BLaER1 (cell line): ENCODE data around the gene SDR9C7.
A peak's percentile ranks its signal among the peaks of the same experiment; 100 is the strongest.
"Not testable (repeated sequence)": the region's sequence is repeated elsewhere in the genome, so short reads cannot be mapped to it uniquely, and the experiment has no call there.

Experiments
- H3K27ac ChIP-seq: shearing (Covaris generic); formaldehyde crosslinking; 2 replicates; pipeline ENCODE4 v1.8.1; 2022
- H3K27me3 ChIP-seq: shearing (Covaris generic); formaldehyde crosslinking; 2 replicates; pipeline ENCODE4 v1.8.1; 2022
- H3K36me3 ChIP-seq: shearing (Covaris generic); formaldehyde crosslinking; 2 replicates; pipeline ENCODE4 v1.8.1; 2022
- H3K4me1 ChIP-seq: shearing (Covaris generic); formaldehyde crosslinking; 2 replicates; pipeline ENCODE4 v1.8.1; 2022
- H3K4me2 ChIP-seq: shearing (Covaris generic); formaldehyde crosslinking; 2 replicates; pipeline ENCODE4 v1.8.1; 2022
- H3K4me3 ChIP-seq: shearing (Covaris generic); formaldehyde crosslinking; 2 replicates; pipeline ENCODE4 v1.8.1; 2022
- H3K9ac ChIP-seq: shearing (Covaris generic); formaldehyde crosslinking; 2 replicates; pipeline ENCODE4 v1.8.1; 2022
- H3K9me3 ChIP-seq: shearing (Covaris generic); formaldehyde crosslinking; 2 replicates; pipeline ENCODE4 v1.8.1; 2022
- H4K20me1 ChIP-seq: shearing (Covaris generic); formaldehyde crosslinking; 2 replicates; pipeline ENCODE4 v1.8.1; 2022
- Cebpa-rat ChIP-seq: shearing (Covaris generic); IDR thresholded peaks from 2 replicates; pipeline ENCODE4 v1.8.1; 2022

The SDR9C7 gene

DNA sequence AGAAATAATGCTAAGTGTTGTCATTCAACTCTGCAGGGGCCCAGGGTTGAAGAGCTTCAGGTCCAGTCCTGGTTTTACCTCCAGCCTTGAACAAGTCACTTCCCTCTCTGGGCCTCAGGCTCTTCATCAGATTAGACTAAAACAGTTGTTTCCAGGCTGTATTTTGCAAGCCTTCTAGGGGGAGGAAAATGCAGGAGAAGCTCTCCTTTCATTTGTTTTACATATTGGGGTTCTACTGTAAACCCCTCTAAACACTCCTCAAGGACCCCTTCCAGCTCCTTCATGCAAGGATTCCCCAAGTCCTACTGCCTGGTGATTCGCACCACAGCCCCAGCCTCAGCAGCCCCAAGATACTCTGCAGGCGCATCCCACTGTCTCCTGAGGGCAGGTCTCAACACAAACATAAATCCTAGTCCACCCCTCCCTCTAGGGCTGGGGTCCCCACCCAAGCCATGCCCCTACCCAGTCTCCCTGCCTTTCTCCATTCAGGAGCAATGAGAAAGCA lies 2.7 kb downstream of the SDR9C7 start:
- Histone ChIP-seq H3K4me3 (no peak overlapping the region), H3K27me3 (no peaks in the 10 kb centered on the region), H3K9ac (no peak overlapping the region), H3K27ac (0 out of 2 replicates have a peak overlapping the region, but pooled peaks have one; percentile 29), H4K20me1 (no peaks in the 10 kb centered on the region), H3K4me1 (0 out of 2 replicates have a peak, but pooled peaks cover 4% of the 10 kb centered on the region), H3K4me2 (peak overlapping the region; percentile 12; the same call in 1 of the 2 replicates), H3K9me3 (no peaks in the 10 kb centered on the region), H3K36me3 (no peaks in the 10 kb centered on the region)
- no peak for TF ChIP-seq Cebpa-rat

- H3K27me3 ChIP-seq = no peaks in the 10 kb centered on the region
- H3K27ac ChIP-seq = no peak overlapping the region
- no peaks in the 10 kb centered on the region for H4K20me1 ChIP-seq
- no peak overlapping the region for H3K4me2 ChIP-seq
- no peaks in the 10 kb centered on the region for H3K36me3 ChIP-seq
- H3K9me3 ChIP-seq = no peaks in the 10 kb centered on the region
- H3K9ac ChIP-seq = no peak overlapping the region
- H3K4me1 ChIP-seq = 0 out of 2 replicates have a peak, but pooled peaks cover 4% of the 10 kb centered on the region
- no peak overlapping the region for H3K4me3 ChIP-seq
- no peak for TF ChIP-seq Cebpa-rat
These were observed 4.0 kb downstream of the SDR9C7 start for GRCh38 chr12:56930241-56930640.

DNA sequence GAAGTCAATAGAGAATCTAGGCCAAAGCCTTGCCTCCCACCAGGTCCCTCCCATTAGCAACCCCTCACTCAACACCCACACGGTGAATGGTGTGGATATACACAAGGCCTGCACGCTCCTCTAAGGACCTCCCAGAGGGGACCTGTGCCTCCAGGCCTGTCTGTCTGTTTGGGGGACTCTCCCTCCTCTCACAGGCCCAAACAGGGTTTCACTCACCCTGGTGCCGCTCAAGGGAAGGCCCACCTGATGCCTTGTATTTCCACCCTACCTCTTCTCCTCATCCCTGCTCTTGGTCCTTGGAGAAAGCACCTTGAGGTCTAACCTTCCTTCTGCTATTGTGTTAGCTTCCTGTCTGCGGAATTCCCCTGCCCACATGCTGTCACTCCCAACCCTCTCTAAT lies 4.4 kb downstream of the SDR9C7 start:
- H3K4me2 ChIP-seq = no peak overlapping the region

DNA sequence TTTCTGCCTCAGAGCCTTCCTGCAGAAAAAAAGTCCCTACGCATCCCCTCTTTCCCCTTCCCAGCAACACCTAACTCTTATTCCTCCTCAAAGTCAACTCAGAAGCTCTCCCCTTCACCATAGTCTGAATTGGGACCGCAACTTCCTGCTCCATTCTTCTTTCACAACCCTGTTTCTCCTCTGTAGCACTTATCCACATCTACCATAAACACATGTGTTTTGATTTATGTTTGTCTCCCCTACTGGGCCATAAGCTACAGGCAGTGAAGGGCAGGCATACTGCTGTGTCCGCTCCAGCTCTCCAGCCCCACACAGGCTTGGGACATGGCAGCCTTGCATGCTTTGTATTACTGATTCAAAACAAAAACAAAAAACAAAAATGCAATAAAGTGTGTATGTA lies 5.9 kb downstream of the SDR9C7 start:
- Histone ChIP-seq H4K20me1 (no peaks in the 10 kb centered on the region), H3K9me3 (no peaks in the 10 kb centered on the region; the same call in 1 of the 2 replicates), H3K27ac (no peak overlapping the region), H3K27me3 (no peaks in the 10 kb centered on the region), H3K4me3 (no peak overlapping the region), H3K4me2 (no peak overlapping the region), H3K9ac (no peak overlapping the region), H3K4me1 (0 out of 2 replicates have a peak, but pooled peaks cover 4% of the 10 kb centered on the region), H3K36me3 (no peaks in the 10 kb centered on the region)
- no peak for TF ChIP-seq Cebpa-rat

More for the DNA sequence above, 4.4 kb downstream of the SDR9C7 start:
- no peak overlapping the region for H3K4me3 ChIP-seq
- H3K4me1 ChIP-seq = 0 out of 2 replicates have a peak, but pooled peaks cover 4% of the 10 kb centered on the region
- H3K36me3 ChIP-seq = no peaks in the 10 kb centered on the region
- no peak for TF ChIP-seq Cebpa-rat
- no peaks in the 10 kb centered on the region for H3K9me3 ChIP-seq
- no peaks in the 10 kb centered on the region for H3K27me3 ChIP-seq
- H3K27ac ChIP-seq = no peak overlapping the region
- no peak overlapping the region for H3K9ac ChIP-seq
- no peaks in the 10 kb centered on the region for H4K20me1 ChIP-seq

- no peaks in the 10 kb centered on the region for H3K36me3 ChIP-seq
- TF ChIP-seq Cebpa-rat = no peak
These were observed 6.9 kb downstream of the SDR9C7 start for GRCh38 chr12:56927281-56927680.

GRCh38 chr12:56922031-56922430 lies 12.2 kb downstream of the SDR9C7 start:
- Histone ChIP-seq H3K36me3 (no peaks in the 10 kb centered on the region), H3K4me1 (no peaks in the 10 kb centered on the region), H4K20me1 (no peaks in the 10 kb centered on the region), H3K4me3 (no peak overlapping the region), H3K9me3 (peaks cover 4% of the 10 kb centered on the region), H3K4me2 (no peak overlapping the region), H3K9ac (no peak overlapping the region), H3K27me3 (no peaks in the 10 kb centered on the region), H3K27ac (no peak overlapping the region)
- no peak for TF ChIP-seq Cebpa-rat

More at GRCh38 chr12:56927281-56927680, 6.9 kb downstream of the SDR9C7 start:
- Histone ChIP-seq H3K9ac (no peak overlapping the region), H4K20me1 (no peaks in the 10 kb centered on the region), H3K27me3 (no peaks in the 10 kb centered on the region), H3K27ac (no peak overlapping the region), H3K9me3 (no peaks in the 10 kb centered on the region; the same call in 1 of the 2 replicates), H3K4me3 (no peak overlapping the region), H3K4me2 (no peak overlapping the region), H3K4me1 (0 out of 2 replicates have a peak, but pooled peaks cover 4% of the 10 kb centered on the region)

DNA sequence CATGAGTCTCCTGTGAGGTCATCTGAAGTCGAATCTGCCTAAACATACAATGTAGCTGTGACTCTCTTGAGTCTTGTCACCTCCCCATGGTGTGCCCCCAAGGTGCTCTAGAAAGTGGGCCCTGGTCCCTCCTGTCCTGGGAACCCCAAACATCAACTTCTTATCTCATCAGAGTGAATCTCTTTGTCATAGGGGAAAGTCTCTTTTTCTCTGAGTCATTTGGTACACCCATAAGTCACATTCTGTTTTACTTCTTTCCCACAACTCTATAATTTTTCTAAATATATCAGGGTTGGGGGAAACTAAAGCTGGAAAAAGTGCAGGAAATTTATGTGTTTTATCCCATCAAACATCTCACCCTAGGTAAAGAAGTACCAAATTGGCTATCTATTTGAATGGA lies 12.9 kb downstream of the SDR9C7 start:
- H3K36me3 ChIP-seq = no peaks in the 10 kb centered on the region
- no peaks in the 10 kb centered on the region for H3K27me3 ChIP-seq
- no peaks in the 10 kb centered on the region for H3K4me1 ChIP-seq
- no peaks in the 10 kb centered on the region for H4K20me1 ChIP-seq
- H3K27ac ChIP-seq = no peak overlapping the region
- no peak for TF ChIP-seq Cebpa-rat
- no peak overlapping the region for H3K4me3 ChIP-seq
- H3K9me3 ChIP-seq = peaks cover 4% of the 10 kb centered on the region
- H3K9ac ChIP-seq = no peak overlapping the region
- H3K4me2 ChIP-seq = no peak overlapping the region

DNA sequence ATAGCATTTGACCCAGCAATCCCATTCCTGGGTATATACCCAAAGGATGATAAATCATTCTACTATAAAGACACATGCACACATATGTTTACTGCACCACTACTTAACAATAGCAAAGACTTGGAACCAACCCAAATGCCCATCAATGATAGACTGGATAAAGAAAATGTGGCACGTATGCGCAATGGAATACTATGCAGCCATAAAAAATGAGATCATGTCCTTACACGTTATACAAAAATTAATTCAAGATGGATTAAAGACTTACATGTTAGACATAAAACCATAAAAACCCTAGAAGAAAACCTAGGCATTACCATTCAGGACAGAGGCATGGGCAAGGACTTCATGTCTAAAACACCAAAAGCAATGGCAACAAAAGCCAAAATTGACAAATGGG lies 16.1 kb downstream of the SDR9C7 start:
- not testable (repeated sequence) for H4K20me1 ChIP-seq, H3K36me3 ChIP-seq, H3K9me3 ChIP-seq, H3K4me3 ChIP-seq, H3K4me2 ChIP-seq, H3K4me1 ChIP-seq, H3K9ac ChIP-seq, H3K27me3 ChIP-seq, H3K27ac ChIP-seq

GRCh38 chr12:56916996-56917333 lies 17.2 kb downstream of the SDR9C7 start:
- no peak overlapping the region for H3K9ac ChIP-seq
- no peaks in the 10 kb centered on the region for H4K20me1 ChIP-seq
- H3K4me1 ChIP-seq = no peaks in the 10 kb centered on the region
- H3K36me3 ChIP-seq = no peaks in the 10 kb centered on the region
- no peak overlapping the region for H3K27ac ChIP-seq
- peaks cover 9% of the 10 kb centered on the region for H3K9me3 ChIP-seq
- H3K27me3 ChIP-seq = no peaks in the 10 kb centered on the region
- H3K4me2 ChIP-seq = no peak overlapping the region
- TF ChIP-seq Cebpa-rat = no peak
- H3K4me3 ChIP-seq = no peak overlapping the region

GRCh38 chr12:56916296-56916995 lies 17.8 kb downstream of the SDR9C7 start:
- Histone ChIP-seq H3K27ac (no peak overlapping the region), H3K4me1 (no peaks in the 10 kb centered on the region), H4K20me1 (no peaks in the 10 kb centered on the region), H3K4me2 (no peak overlapping the region), H3K4me3 (no peak overlapping the region), H3K27me3 (no peaks in the 10 kb centered on the region), H3K9me3 (peaks cover 14% of the 10 kb centered on the region), H3K9ac (no peak overlapping the region), H3K36me3 (no peaks in the 10 kb centered on the region)
- no peak for TF ChIP-seq Cebpa-rat
